Germinal center (tissue), 1 donor: Measurements from ENCODE around the gene NFATC1.

Experiments used
- DNase-seq: peaks from one replicate; pipeline ENCODE4 v3.0.0; 2012; ENCODE audit warnings: mixed read lengths, low spot score

Gene NFATC1

GRCh38 chr18:79556829-79557585, 161.3 kb downstream of the NFATC1 start:
- DNase-seq = no peak

- no peak for DNase-seq
These were observed 162.6 kb downstream of the NFATC1 start for GRCh38 chr18:79558196-79558932.

GRCh38 chr18:79558933-79559416, 163.2 kb downstream of the NFATC1 start:
- no peak for DNase-seq

GRCh38 chr18:79559436-79559835, 163.7 kb downstream of the NFATC1 start:
- no peak for DNase-seq

- no peak for DNase-seq
These were observed 164.5 kb downstream of the NFATC1 start for GRCh38 chr18:79560042-79560860.

GRCh38 chr18:79560861-79561210, 165.1 kb downstream of the NFATC1 start:
- no peak for DNase-seq

GRCh38 chr18:79563949-79564348, 168.2 kb downstream of the NFATC1 start:
- no peak for DNase-seq

GRCh38 chr18:79564441-79564840, 168.7 kb downstream of the NFATC1 start:
- DNase-seq = no peak

- DNase-seq = no peak
These were observed 171.2 kb downstream of the NFATC1 start for GRCh38 chr18:79566771-79567431.

GRCh38 chr18:79567481-79568147, 171.9 kb downstream of the NFATC1 start:
- DNase-seq = no peak

- DNase-seq = no peak
These were observed 172.9 kb downstream of the NFATC1 start for GRCh38 chr18:79568543-79569205.

- no peak for DNase-seq
These were observed 174.0 kb downstream of the NFATC1 start for GRCh38 chr18:79569720-79570119.

- no peak for DNase-seq
These were observed 174.8 kb downstream of the NFATC1 start for GRCh38 chr18:79570266-79571201.

- DNase-seq = no peak
These were observed 175.7 kb downstream of the NFATC1 start for GRCh38 chr18:79571211-79572092.

GRCh38 chr18:79572093-79572780, 176.5 kb downstream of the NFATC1 start:
- no peak for DNase-seq

GRCh38 chr18:79572848-79573451, 177.2 kb downstream of the NFATC1 start:
- DNase-seq = no peak

GRCh38 chr18:79573921-79574491, 178.3 kb downstream of the NFATC1 start:
- no peak for DNase-seq
